T-helper 1 cell treated with Interleukin-12 subunit alpha and Interleukin-12 subunit beta and Interleukin-4 antibody, amounts not matched to agents 30 μg/mL and 1 μg/mL, for 36 hours (primary cell): ENCODE data around the gene VARS1.
A peak's percentile ranks its signal among the peaks of the same experiment; 100 is the strongest.
"Not testable (repeated sequence)": the region's sequence is repeated elsewhere in the genome, so short reads cannot be mapped to it uniquely, and the experiment has no call there.

Experiments
- H3K27ac Mint-ChIP-seq: one replicate; pipeline ENCODE4 v1.8.0; 2021; ENCODE audit warnings: mild to moderate bottlenecking, mixed read lengths
- H3K27me3 Mint-ChIP-seq: one replicate; pipeline ENCODE4 v1.8.0; 2021; ENCODE audit warnings: low read depth, mixed read lengths
- H3K36me3 Mint-ChIP-seq: one replicate; pipeline ENCODE4 v1.8.0; 2021; ENCODE audit warnings: low read depth, mixed read lengths
- H3K4me1 Mint-ChIP-seq: one replicate; pipeline ENCODE4 v1.8.0; 2021; ENCODE audit warnings: low read depth, mixed read lengths
- H3K4me3 Mint-ChIP-seq: one replicate; pipeline ENCODE4 v1.8.0; 2021; ENCODE audit warnings: mild to moderate bottlenecking, moderate library complexity, mixed read lengths
- H3K9me3 Mint-ChIP-seq: one replicate; pipeline ENCODE4 v1.8.0; 2021; ENCODE audit warnings: mixed read lengths

Gene VARS1

DNA sequence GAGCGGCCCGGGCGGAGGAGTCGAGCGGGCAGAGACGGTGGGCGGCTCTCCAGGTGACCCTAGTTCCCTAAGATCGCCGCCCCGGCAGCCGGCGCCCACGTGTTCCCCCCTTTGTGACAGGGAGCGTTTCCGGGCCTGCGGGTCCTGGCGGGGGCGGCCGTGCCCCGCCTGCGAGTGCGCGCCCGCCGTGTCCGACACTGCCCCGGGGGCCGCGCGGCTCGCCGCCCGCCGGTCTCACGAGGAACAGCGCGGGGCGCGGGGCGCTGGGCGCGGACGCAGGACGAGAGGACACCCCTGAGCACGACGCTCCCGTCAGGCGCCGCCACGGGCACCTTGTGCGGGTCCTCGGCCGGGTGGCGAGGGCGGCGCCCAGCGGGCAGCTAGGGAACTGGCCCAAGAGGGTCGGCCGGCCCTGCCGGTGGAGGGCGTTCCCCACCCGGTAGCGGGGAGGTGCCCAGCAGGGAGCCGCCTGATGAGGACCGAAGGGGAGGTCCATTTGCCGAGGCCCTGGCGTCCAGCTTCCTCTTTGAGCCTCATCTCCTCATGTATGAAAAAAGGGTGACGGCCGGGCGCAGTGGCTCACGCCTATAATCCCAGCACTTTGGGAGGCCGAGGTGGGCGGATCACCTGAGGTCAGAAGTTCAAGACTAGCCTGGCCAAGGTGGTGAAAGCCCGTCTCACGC lies at the start of gene VARS1:
TSS of gene VARS1 (minus strand) at position 137 of the 683 bp plus-strand sequence. CDS start 535 bp downstream, outside the sequence.
- Mint-ChIP-seq H3K9me3 (no peaks in the 10 kb centered on the region), H3K36me3 (peaks cover 14% of the 10 kb centered on the region), H3K27ac (peak within 1 kb of the TSS; percentile 99), H3K27me3 (no peaks in the 10 kb centered on the region), H3K4me1 (peaks cover 33% of the 10 kb centered on the region), H3K4me3 (peak within 1 kb of the TSS; percentile 97)

DNA sequence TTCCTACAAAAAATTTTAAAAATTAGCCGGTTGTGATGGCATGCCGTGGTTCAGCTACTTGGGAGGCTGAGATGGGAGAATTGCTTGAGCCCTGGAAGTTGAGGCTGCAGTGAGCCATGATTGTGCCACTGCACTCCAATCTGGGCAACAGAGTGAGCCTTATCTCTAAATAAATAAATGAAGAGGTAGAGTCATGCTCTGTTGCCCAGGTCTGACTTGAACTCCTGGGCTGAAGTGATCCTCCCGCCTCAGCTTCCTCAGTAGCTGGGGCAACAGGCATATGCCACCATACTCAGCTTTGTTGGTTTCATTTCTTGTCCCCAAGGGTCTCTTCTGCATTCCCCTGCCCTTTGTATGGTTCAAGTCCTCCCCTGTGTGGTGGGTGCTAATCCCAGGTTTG lies 49.0 kb upstream of the VARS1 start:
- Mint-ChIP-seq H3K27ac (no peak overlapping the region), H3K9me3 (no peaks in the 10 kb centered on the region), H3K27me3 (no peaks in the 10 kb centered on the region), H3K36me3 (peaks cover 10% of the 10 kb centered on the region), H3K4me3 (no peak overlapping the region), H3K4me1 (peaks cover 2% of the 10 kb centered on the region)

DNA sequence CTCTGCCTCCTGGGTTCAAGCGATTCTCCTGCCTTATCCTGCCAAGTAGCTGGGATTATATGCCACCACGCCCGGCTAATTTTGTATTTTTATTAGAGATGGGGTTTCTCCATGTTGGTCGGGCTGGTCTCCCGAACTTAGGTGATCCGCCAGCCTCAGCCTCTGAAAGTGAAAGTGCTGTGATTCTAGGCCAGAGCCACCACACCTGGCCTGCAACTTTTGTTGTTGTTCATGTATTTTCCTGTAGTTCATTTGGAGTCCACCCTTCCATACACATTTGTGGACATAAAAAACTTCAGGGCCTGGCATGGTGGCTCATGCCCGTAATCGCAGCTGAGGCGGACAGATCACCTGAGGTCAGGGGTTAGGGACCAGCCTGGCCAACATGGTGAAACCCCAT lies 46.5 kb upstream of the VARS1 start:
- Mint-ChIP-seq H3K27me3 (no peaks in the 10 kb centered on the region), H3K36me3 (peaks cover 24% of the 10 kb centered on the region), H3K4me1 (peaks cover 13% of the 10 kb centered on the region), H3K4me3 (no peak overlapping the region), H3K27ac (peak overlapping the region; percentile 31), H3K9me3 (no peaks in the 10 kb centered on the region)

DNA sequence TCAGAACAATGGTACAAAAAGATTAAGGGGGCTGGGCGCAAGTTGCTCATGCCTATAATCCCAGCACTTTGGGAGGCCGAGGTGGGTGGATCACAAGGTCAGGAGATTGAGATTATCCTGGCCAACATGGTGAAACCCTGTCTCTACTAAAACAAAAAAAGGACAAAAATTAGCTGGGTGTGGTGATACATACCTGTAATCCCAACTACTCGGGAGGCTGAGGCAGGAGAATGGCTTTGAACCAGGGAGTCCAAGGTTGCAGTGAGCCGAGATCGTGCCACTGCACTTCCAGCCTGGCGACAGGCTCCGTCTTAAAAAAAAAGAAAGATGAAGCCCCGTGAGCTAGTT lies 44.2 kb upstream of the VARS1 start:
- not testable (repeated sequence) for H3K4me3 Mint-ChIP-seq, H3K27me3 Mint-ChIP-seq, H3K9me3 Mint-ChIP-seq, H3K27ac Mint-ChIP-seq
- peaks cover 36% of the 10 kb centered on the region for H3K36me3 Mint-ChIP-seq
- H3K4me1 Mint-ChIP-seq, result peaks cover 29% of the 10 kb centered on the region

DNA sequence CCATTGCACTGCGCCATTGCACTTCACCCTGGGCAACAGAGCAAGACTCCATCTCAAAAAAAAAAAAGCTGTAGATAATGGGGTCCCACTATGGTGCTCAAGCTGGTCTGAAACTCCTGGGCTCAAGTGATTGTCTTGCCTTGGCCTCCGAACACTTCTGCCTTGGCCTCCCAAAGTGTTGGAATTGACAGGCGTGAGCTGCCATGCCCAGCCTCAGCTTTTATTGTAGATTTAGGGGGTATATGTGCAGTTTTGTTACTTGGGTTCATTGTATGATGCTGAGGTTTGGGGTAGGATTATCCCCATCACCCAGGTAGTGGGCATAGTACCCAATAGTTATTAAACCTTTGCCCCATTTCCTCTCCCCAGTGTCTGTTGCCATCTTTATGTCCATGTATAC lies 43.4 kb upstream of the VARS1 start:
- Mint-ChIP-seq H3K36me3 (peaks cover 37% of the 10 kb centered on the region), H3K4me3 (peak overlapping the region; percentile 32), H3K27ac (no peak overlapping the region), H3K4me1 (peaks cover 31% of the 10 kb centered on the region), H3K27me3 (no peaks in the 10 kb centered on the region), H3K9me3 (no peaks in the 10 kb centered on the region)

DNA sequence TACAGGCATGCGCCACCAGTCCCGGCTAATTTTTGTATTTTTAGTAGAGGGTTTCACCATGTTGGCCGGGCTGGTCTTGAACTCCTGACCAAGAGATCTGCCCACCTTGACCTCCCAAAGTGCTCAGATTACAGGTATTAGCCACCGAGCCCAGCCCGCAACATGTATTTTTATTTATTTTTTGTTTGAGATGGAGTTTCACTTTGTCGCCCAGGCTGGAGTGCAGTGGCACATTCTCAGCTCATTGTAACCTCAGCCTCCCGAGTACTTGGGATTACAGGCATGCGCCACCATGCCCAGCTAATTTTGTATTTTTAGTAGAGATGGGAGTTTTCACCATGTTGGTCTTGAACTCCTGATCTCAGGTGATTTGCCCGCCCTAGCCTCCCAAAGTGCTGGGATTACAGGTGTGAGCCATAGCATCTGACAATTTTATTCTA lies 42.6 kb upstream of the VARS1 start:
- not testable (repeated sequence) for H3K9me3 Mint-ChIP-seq, H3K27me3 Mint-ChIP-seq
- Mint-ChIP-seq H3K4me3 (peak overlapping the region; percentile 95), H3K4me1 (peaks cover 33% of the 10 kb centered on the region), H3K36me3 (peaks cover 37% of the 10 kb centered on the region), H3K27ac (peak overlapping the region; percentile 12)

DNA sequence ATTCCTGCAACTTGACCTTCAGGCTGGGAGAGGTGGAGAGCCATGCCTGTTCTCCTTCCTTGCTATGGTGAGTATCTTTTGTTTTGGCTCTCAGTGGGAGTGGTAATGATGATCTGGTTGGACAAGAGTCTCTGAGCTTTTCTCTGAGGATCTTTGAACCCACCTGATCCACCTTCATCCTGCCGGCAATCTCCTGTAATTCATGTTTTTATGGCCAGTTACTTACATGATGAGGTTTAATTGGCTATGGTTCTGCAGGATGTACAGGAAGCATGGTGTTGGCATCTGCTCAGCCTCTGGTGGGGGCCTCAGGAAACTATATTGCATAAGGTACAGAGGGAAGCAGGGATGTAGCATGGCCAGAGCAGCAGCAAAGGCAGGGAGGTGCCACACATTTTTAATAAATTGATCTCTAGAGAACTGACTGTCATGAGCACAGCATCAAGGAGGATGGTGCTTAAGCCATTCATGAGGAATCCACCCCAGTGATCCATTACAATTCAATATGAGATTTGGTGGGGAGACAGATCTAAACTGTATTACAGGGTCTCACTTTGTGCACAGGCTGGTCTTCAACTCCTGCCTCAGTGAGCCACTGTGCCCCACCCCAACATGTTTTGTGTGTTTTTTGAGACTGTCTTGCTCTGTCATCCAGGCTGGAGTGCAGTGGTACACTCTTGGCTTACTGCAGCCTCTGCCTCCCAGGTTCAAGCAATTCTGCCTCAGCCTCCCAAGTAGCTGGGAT lies 42.0 kb upstream of the VARS1 start:
- Mint-ChIP-seq H3K9me3 (no peaks in the 10 kb centered on the region), H3K27ac (peak overlapping the region; percentile 12), H3K4me1 (peaks cover 33% of the 10 kb centered on the region), H3K36me3 (peaks cover 37% of the 10 kb centered on the region), H3K4me3 (peak overlapping the region; percentile 95), H3K27me3 (no peaks in the 10 kb centered on the region)

DNA sequence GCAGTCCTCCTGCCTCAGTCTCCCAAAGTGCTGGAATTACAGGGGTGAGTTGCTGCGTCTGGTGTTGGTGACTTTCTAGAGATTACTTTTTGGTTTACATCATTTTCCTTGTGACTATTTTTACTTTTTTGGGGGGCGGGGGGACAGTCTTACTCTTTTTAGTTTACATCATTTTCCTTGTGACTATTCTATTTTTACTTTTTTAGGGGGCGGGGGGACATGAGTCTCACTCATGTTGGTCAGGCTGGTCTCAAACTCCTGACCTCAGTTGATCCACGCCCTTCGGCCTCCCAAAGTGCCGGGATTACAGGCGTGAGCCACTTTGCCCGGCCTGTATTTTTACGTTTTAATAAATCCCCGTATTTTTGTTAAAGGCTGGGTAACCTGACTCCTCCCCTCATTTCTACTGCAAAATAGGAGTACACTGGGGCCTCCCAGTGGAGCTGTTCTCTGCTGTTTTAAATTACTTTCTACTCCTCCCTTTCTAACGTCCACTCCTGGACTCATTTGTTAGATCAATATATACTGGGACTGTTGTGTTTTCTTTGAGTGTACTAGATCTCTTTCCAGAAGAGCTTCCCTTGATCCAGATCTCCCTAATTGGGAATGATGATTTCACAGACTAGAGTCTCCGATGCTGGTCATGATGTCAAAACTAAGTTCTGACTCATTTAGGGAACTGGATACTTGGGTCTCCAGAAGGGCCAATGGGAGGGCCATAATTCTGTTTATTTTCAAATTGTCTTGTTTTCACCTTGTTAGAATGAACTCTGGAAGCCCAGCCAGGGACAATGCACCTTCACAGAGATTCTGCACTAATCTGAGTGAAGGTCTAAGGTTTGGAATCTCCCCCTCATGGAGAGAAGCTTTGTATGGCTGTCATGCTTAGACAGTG lies 41.2 kb upstream of the VARS1 start:
- Mint-ChIP-seq H3K4me1 (peaks cover 31% of the 10 kb centered on the region), H3K36me3 (peaks cover 37% of the 10 kb centered on the region), H3K27ac (peak overlapping the region; percentile 98), H3K27me3 (no peaks in the 10 kb centered on the region), H3K9me3 (no peaks in the 10 kb centered on the region), H3K4me3 (peak overlapping the region; percentile 95)

DNA sequence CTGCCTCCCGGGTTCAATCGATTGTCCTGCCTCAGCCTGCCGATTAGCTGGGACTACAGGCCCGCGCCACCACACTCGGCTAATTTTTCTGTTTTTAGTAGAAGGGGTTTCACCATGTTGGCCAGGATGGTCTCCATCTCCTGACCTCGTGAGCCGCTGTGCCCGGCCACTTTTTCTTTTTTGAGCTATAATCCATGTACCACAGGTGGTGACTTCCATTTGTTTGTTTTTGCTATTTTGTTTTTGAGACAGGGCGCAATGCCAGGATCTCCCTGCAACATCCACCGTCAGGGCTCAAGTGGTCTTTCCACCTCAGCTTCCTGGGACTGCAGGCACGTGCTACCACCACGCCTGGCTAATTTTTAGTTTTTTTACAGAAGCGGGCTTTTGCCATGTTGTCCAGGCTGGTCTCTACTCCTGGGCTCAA lies 40.5 kb upstream of the VARS1 start:
- Mint-ChIP-seq H3K9me3 (no peaks in the 10 kb centered on the region), H3K27me3 (no peaks in the 10 kb centered on the region), H3K4me3 (peak overlapping the region; percentile 95), H3K4me1 (peaks cover 31% of the 10 kb centered on the region), H3K36me3 (peaks cover 37% of the 10 kb centered on the region), H3K27ac (peak overlapping the region; percentile 98)

DNA sequence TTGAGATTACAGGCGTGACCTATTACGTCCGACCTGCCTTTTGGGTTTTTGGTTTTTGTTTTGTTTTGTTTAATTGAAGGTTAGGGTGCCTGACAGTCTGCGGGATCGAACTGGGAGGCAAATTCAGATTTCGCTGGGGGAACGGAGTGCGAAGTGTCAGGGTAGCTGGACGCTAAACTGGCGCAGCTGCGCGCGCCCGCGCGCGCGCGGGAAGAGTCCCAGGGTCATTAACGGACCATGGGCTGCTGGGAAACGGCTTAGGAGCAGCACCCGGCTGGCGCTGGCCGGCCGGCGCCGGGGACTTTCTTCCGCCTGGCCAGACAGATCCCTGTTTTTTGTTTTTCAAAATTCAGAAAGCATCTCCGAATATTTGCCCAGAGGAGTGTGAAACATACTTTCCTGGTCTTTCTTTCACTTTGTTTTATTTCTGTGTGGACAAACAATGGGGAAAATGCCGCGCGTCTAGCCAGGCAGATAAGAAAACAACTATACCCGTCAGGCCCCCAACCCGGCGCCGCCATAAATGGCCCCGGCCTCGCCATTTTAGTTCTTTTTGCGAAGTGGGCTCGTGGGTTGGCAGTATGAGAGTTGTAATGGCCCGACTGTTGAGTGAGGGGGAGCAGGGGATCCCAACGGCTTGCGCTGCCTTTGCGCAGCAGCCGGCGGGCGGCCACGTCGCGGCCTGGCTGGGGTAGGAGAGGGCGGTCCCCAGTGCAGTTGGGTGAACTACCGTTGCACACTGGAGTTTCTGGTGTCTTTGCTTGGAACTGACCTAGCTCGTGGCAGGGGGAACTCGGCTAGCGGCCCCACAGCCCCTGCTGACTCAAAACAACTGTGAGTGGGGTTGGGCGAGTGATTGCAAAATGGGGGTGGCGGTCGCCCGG lies 39.1 kb upstream of the VARS1 start:
- peak overlapping the region; percentile 95 for H3K4me3 Mint-ChIP-seq
- peaks cover 35% of the 10 kb centered on the region for H3K4me1 Mint-ChIP-seq
- H3K36me3 Mint-ChIP-seq, result peaks cover 38% of the 10 kb centered on the region
- H3K9me3 Mint-ChIP-seq, result no peaks in the 10 kb centered on the region
- no peaks in the 10 kb centered on the region for H3K27me3 Mint-ChIP-seq
- H3K27ac Mint-ChIP-seq, result peak overlapping the region; percentile 98

DNA sequence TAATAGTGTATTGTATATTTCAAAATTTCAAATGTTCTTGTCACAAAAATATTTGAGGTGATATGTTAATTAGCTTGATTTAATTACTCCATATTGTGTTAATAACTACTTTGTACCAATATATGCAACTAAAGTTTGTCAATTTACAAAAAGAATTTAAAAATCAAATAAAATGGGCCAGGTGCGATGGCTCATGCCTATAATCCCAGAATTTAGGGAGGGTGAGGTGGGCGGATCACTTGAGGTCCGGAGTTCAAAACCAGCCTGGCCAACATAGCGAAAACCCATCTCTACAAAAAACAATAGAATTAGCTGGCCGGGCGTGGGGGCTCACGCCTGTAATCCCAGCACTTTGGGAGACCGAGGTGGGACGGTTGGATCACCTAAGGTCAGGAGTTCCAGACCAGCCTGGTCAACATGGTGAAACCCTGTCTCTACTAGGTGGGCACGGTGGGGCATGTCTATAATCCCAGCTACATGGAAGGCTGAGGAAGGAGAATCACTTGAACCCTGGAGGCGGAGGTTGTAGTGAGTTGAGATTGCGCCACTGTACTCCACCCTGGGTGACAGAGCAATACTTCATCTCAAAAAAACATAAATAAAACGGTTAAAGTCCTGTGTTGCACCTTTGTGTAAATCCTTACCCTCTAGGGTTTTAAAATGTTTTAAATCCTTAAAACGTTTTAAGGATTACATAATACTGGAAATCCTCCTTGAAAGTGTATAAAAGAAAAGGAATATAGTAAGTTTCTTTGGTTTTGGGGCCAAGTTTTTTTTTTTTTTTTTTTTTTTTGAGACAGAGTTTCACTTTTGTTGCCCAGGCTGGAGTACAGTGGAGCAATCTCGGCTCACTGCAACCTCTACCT lies 36.0 kb upstream of the VARS1 start:
- peak overlapping the region; percentile 95 for H3K4me3 Mint-ChIP-seq
- no peaks in the 10 kb centered on the region for H3K27me3 Mint-ChIP-seq
- H3K9me3 Mint-ChIP-seq, result no peaks in the 10 kb centered on the region
- H3K27ac Mint-ChIP-seq, result peak overlapping the region; percentile 79
- H3K36me3 Mint-ChIP-seq, result peaks cover 18% of the 10 kb centered on the region
- H3K4me1 Mint-ChIP-seq, result peaks cover 25% of the 10 kb centered on the region

DNA sequence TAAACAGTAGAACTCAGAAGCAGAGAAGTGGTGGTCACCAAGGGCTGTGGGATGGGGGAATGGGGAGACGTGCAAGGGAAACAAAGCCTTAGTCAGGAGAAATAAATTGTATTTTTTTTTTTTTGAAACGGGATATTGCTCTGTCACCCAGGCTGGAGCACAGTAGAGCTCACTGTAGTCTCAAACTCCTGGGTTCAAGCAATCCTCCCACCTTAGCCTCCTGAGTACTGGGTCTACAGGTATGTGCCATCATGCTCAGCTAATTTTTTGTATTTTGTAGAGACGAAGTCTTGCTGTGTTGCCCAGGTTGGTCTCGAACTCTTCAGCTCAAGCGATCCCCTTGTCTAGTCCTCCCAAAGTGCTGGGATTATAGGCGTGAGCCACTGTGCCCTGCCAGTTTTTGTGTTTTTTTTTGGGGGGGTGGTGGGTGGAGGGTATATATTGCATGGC lies 35.4 kb upstream of the VARS1 start:
- no peaks in the 10 kb centered on the region for H3K9me3 Mint-ChIP-seq
- H3K27ac Mint-ChIP-seq, result peak overlapping the region; percentile 79
- peaks cover 22% of the 10 kb centered on the region for H3K4me1 Mint-ChIP-seq
- H3K4me3 Mint-ChIP-seq, result peak overlapping the region; percentile 95
- H3K27me3 Mint-ChIP-seq, result no peaks in the 10 kb centered on the region
- H3K36me3 Mint-ChIP-seq, result peaks cover 12% of the 10 kb centered on the region
